ENCODE measurements around the gene WWOX. TPM values are rescaled to one million over a fixed set of nuclear protein-coding genes. Genes with fewer than 3 reads are reported as not detected.

WWOX gene
- total and polyA plus RNA-seq, 2 of the 13 experiments (the other 11 are each of a cell fraction or from before 2014, with no cell fraction given): 9.1 to 37.4 TPM

DNA sequence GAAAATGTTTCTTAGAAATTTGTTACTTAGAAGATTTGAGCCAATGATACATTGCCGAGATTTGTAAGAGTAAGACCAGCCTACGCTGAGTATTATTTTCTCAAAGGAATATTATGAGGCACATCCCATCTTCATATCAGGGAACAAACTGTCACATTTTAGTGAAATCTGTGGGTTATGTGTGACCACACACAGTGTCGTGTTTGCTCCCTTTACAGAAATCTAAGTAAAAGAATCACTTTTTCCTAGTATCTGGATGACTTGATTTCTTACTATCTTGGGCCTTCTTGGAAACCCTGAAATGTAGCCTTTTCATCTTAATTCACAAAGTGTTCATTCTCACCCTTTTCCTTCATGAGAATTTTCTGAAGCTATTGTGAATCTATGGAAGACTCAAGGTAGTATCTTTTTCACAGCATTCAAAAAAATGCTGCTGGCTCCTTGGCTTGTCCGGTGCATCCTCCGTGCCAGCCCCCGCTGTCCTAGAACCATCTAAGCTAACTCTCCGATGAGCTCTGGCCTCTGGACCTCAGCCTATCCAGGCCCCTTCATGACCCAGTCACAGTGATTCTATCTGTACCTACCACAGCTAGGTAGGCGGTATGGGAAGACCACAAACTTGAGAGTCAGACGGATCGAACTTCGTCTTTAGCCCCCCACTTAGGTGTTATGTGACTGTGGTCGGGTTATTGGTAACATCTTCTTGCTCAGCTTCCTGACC is 976.8 kb downstream of the WWOX start (continued):
- TF ChIP-seq, protein P1, sequence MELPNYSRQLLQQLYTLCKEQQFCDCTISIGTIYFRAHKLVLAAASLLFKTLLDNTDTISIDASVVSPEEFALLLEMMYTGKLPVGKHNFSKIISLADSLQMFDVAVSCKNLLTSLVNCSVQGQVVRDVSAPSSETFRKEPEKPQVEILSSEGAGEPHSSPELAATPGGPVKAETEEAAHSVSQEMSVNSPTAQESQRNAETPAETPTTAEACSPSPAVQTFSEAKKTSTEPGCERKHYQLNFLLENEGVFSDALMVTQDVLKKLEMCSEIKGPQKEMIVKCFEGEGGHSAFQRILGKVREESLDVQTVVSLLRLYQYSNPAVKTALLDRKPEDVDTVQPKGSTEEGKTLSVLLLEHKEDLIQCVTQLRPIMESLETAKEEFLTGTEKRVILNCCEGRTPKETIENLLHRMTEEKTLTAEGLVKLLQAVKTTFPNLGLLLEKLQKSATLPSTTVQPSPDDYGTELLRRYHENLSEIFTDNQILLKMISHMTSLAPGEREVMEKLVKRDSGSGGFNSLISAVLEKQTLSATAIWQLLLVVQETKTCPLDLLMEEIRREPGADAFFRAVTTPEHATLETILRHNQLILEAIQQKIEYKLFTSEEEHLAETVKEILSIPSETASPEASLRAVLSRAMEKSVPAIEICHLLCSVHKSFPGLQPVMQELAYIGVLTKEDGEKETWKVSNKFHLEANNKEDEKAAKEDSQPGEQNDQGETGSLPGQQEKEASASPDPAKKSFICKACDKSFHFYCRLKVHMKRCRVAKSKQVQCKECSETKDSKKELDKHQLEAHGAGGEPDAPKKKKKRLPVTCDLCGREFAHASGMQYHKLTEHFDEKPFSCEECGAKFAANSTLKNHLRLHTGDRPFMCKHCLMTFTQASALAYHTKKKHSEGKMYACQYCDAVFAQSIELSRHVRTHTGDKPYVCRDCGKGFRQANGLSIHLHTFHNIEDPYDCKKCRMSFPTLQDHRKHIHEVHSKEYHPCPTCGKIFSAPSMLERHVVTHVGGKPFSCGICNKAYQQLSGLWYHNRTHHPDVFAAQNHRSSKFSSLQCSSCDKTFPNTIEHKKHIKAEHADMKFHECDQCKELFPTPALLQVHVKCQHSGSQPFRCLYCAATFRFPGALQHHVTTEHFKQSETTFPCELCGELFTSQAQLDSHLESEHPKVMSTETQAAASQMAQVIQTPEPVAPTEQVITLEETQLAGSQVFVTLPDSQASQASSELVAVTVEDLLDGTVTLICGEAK (IDR thresholded peaks at IDR 0.05): no peak
- TF ChIP-seq, protein P1 (CRISPR knock-in tag; IDR thresholded peaks at IDR 0.05): no peak

- intact Hi-C loops (cut with micrococcal nuclease; ENCODE audit: unreplicated experiment): no loop called here
- BruUV-seq (replicated peaks): no TSS peak
- Histone ChIP-seq H3K4me3 (replicated peaks in 1 of 3; ENCODE audit: insufficient read depth in 1 of 3, low read depth in 2 of 3, low read length in 3 of 3) (no peak overlapping the region), H3K4me2 (ENCODE audit: low read depth, low read length) (no peak overlapping the region), H2AFZ (ENCODE audit: low read length) (no peak overlapping the region), H3K4me1 (ENCODE audit: insufficient read depth, low read length) (peaks cover 20% of the 10 kb centered on the region), H3K27me3 (ENCODE audit: control insufficient read depth in 1 of 2, insufficient read depth in 2 of 2, low read length in 2 of 2) (no peaks in the 10 kb centered on the region), H3K9me3 (ENCODE audit: low read length) (no peaks in the 10 kb centered on the region), H3K27ac (ENCODE audit: extremely low read length, insufficient read depth, low read length) (no peak overlapping the region), H4K20me1 (ENCODE audit: insufficient read depth, low read length) (no peaks in the 10 kb centered on the region), H3K79me2 (ENCODE audit: insufficient read depth, low read length) (no peaks in the 10 kb centered on the region), H3K9ac (ENCODE audit: insufficient read depth, low read depth, low read length) (no peak overlapping the region), H3K36me3 (replicated peaks in 1 of 2; ENCODE audit: control insufficient read depth in 1 of 2, insufficient read depth in 2 of 2, low read length in 2 of 2) (no peaks in the 10 kb centered on the region)
- FAIRE-seq (no peak), ATAC-seq (no peak), DNase-seq (ENCODE audit: low spot score) (no peak)
- CTCF ChIA-PET (ENCODE audit: low intra/inter-chr PET ratio, low total read pairs): no interaction called here
- in situ Hi-C loops (cut with HindIII; ENCODE audit: extremely low pct_ligation_motif_present, low pct_unique_long_range_greater_than_20kb): no loop called here
- 74% methylated on average over 5 of the region's 5 CpGs for WGBS (ENCODE audit: low lambda C conversion rate)
- POLR2A ChIA-PET: no interaction called here
- TF ChIP-seq, protein P2, sequence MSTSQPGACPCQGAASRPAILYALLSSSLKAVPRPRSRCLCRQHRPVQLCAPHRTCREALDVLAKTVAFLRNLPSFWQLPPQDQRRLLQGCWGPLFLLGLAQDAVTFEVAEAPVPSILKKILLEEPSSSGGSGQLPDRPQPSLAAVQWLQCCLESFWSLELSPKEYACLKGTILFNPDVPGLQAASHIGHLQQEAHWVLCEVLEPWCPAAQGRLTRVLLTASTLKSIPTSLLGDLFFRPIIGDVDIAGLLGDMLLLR (CRISPR knock-in tag; IDR thresholded peaks at IDR 0.05): no peak
- no peak for TF ChIP-seq CBX2 (IDR thresholded peaks at IDR 0.05; ENCODE audit: low read depth, low read length)
- no peak for TF ChIP-seq CBX2 (CRISPR knock-in tag; IDR thresholded peaks at IDR 0.05; ENCODE audit: low read depth)
- TF ChIP-seq, protein P3, sequence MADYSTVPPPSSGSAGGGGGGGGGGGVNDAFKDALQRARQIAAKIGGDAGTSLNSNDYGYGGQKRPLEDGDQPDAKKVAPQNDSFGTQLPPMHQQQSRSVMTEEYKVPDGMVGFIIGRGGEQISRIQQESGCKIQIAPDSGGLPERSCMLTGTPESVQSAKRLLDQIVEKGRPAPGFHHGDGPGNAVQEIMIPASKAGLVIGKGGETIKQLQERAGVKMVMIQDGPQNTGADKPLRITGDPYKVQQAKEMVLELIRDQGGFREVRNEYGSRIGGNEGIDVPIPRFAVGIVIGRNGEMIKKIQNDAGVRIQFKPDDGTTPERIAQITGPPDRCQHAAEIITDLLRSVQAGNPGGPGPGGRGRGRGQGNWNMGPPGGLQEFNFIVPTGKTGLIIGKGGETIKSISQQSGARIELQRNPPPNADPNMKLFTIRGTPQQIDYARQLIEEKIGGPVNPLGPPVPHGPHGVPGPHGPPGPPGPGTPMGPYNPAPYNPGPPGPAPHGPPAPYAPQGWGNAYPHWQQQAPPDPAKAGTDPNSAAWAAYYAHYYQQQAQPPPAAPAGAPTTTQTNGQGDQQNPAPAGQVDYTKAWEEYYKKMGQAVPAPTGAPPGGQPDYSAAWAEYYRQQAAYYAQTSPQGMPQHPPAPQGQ (CRISPR knock-in tag; IDR thresholded peaks at IDR 0.05; ENCODE audit: borderline replicate concordance): no peak
- no peak for TF ChIP-seq FOXA3 (CRISPR knock-in tag; IDR thresholded peaks at IDR 0.05)
- TF ChIP-seq DR1 (CRISPR knock-in tag; IDR thresholded peaks at IDR 0.05): no peak
These were observed 977.9 kb downstream of the WWOX start for GRCh38 chr16:79077346-79077745.
